IPS-20b (cell line): ENCODE measurements around the gene SLC6A9.
A peak's percentile ranks its signal among the peaks of the same experiment; 100 is the strongest.

Experiments
- H3K27ac ChIP-seq: one replicate; pipeline ENCODE4 v1.5.1; 2013; ENCODE audit warnings: low read length
- H3K27me3 ChIP-seq: 2 replicates; pipeline ENCODE4 v1.6.1; 2013; ENCODE audit warnings: mild to moderate bottlenecking, low read length, inconsistent platforms; ENCODE audit not compliant: insufficient read depth
- H3K36me3 ChIP-seq: 2 replicates; pipeline ENCODE4 v1.6.1; 2013; ENCODE audit warnings: low read depth, mild to moderate bottlenecking, inconsistent platforms, low read length, moderate library complexity; ENCODE audit not compliant: insufficient read depth
- H3K4me1 ChIP-seq: 2 replicates; pipeline ENCODE4 v1.6.1; 2013; ENCODE audit warnings: mild to moderate bottlenecking, control low read depth, inconsistent platforms, low read length, moderate library complexity; ENCODE audit not compliant: insufficient read depth
- H3K4me3 ChIP-seq: 2 replicates; pipeline ENCODE4 v1.5.1; 2013; ENCODE audit warnings: mild to moderate bottlenecking, low read length, inconsistent platforms
- H3K9ac ChIP-seq: 2 replicates; pipeline ENCODE4 v1.6.1; 2013; ENCODE audit warnings: low read depth, mild to moderate bottlenecking, inconsistent platforms, low read length, moderate library complexity
- H3K9me3 ChIP-seq: 2 replicates; pipeline ENCODE4 v1.6.1; 2013; ENCODE audit warnings: mild to moderate bottlenecking, low read depth, low read length, inconsistent platforms; ENCODE audit not compliant: insufficient read depth

The SLC6A9 gene

GRCh38 chr1:44034976-44035716, 3.9 kb upstream of the SLC6A9 start:
- Histone ChIP-seq H3K9ac (no peak overlapping the region), H3K4me1 (peaks cover 14% of the 10 kb centered on the region; the same call in 1 of the 2 replicates), H3K27me3 (no peaks in the 10 kb centered on the region), H3K9me3 (no peaks in the 10 kb centered on the region), H3K36me3 (no peaks in the 10 kb centered on the region), H3K27ac (no peak overlapping the region), H3K4me3 (no peak overlapping the region)

- Histone ChIP-seq H3K4me1 (peaks cover 14% of the 10 kb centered on the region; the same call in 1 of the 2 replicates), H3K9me3 (no peaks in the 10 kb centered on the region), H3K27ac (no peak overlapping the region), H3K9ac (no peak overlapping the region), H3K36me3 (no peaks in the 10 kb centered on the region), H3K4me3 (no peak overlapping the region), H3K27me3 (no peaks in the 10 kb centered on the region)
These were observed 3.2 kb upstream of the SLC6A9 start for GRCh38 chr1:44034423-44034822.

GRCh38 chr1:44033756-44034155, 2.5 kb upstream of the SLC6A9 start:
- H3K4me3 ChIP-seq: no peak overlapping the region
- H3K9me3 ChIP-seq: no peaks in the 10 kb centered on the region
- no peak overlapping the region for H3K27ac ChIP-seq
- H3K9ac ChIP-seq: no peak overlapping the region
- peaks cover 6% of the 10 kb centered on the region; the same call in 1 of the 2 replicates for H3K27me3 ChIP-seq
- no peaks in the 10 kb centered on the region for H3K36me3 ChIP-seq
- peaks cover 14% of the 10 kb centered on the region; the same call in 1 of the 2 replicates for H3K4me1 ChIP-seq

- H3K9me3 ChIP-seq: no peaks in the 10 kb centered on the region
- peaks cover 6% of the 10 kb centered on the region; the same call in 1 of the 2 replicates for H3K27me3 ChIP-seq
- no peak overlapping the region for H3K4me3 ChIP-seq
- no peaks in the 10 kb centered on the region for H3K36me3 ChIP-seq
- no peak overlapping the region for H3K9ac ChIP-seq
- peaks cover 14% of the 10 kb centered on the region; the same call in 1 of the 2 replicates for H3K4me1 ChIP-seq
- no peak overlapping the region for H3K27ac ChIP-seq
These were observed 1.8 kb upstream of the SLC6A9 start for GRCh38 chr1:44033041-44033575.

GRCh38 chr1:44032170-44032790, 1.0 kb upstream of the SLC6A9 start:
- no peaks in the 10 kb centered on the region for H3K36me3 ChIP-seq
- peaks cover 6% of the 10 kb centered on the region; the same call in 1 of the 2 replicates for H3K27me3 ChIP-seq
- H3K9ac ChIP-seq: peak overlapping the region; percentile 77; the same call in 1 of the 2 replicates
- H3K9me3 ChIP-seq: no peaks in the 10 kb centered on the region
- peak overlapping the region; percentile 88 for H3K4me3 ChIP-seq
- H3K27ac ChIP-seq: peak overlapping the region; percentile 35
- peaks cover 14% of the 10 kb centered on the region; the same call in 1 of the 2 replicates for H3K4me1 ChIP-seq

GRCh38 chr1:44030605-44031251, 534 bp downstream of the SLC6A9 start:
- H3K27me3 ChIP-seq: peaks cover 6% of the 10 kb centered on the region; the same call in 1 of the 2 replicates
- H3K4me3 ChIP-seq: peak overlapping the region; percentile 88
- no peaks in the 10 kb centered on the region for H3K36me3 ChIP-seq
- H3K27ac ChIP-seq: peak overlapping the region; percentile 63
- peak overlapping the region; percentile 77 for H3K9ac ChIP-seq
- peaks cover 9% of the 10 kb centered on the region; the same call in 1 of the 2 replicates for H3K4me1 ChIP-seq
- H3K9me3 ChIP-seq: no peaks in the 10 kb centered on the region

- H3K9ac ChIP-seq: peak overlapping the region; percentile 77
- H3K27ac ChIP-seq: peak overlapping the region; percentile 63
- no peaks in the 10 kb centered on the region for H3K36me3 ChIP-seq
- peaks cover 9% of the 10 kb centered on the region; the same call in 1 of the 2 replicates for H3K4me1 ChIP-seq
- H3K9me3 ChIP-seq: no peaks in the 10 kb centered on the region
- H3K27me3 ChIP-seq: peaks cover 6% of the 10 kb centered on the region; the same call in 1 of the 2 replicates
- peak overlapping the region; percentile 88 for H3K4me3 ChIP-seq
These were observed 1.2 kb downstream of the SLC6A9 start for GRCh38 chr1:44029911-44030604.

GRCh38 chr1:44029260-44029910, 1.9 kb downstream of the SLC6A9 start:
- no peaks in the 10 kb centered on the region for H3K9me3 ChIP-seq
- H3K4me1 ChIP-seq: peaks cover 9% of the 10 kb centered on the region; the same call in 1 of the 2 replicates
- peaks cover 6% of the 10 kb centered on the region; the same call in 1 of the 2 replicates for H3K27me3 ChIP-seq
- no peak overlapping the region for H3K27ac ChIP-seq
- peak overlapping the region; percentile 88 for H3K4me3 ChIP-seq
- no peaks in the 10 kb centered on the region for H3K36me3 ChIP-seq
- H3K9ac ChIP-seq: peak overlapping the region; percentile 77; the same call in 1 of the 2 replicates

GRCh38 chr1:44027320-44027719, 3.9 kb downstream of the SLC6A9 start:
- Histone ChIP-seq H3K36me3 (peaks cover 13% of the 10 kb centered on the region; the same call in 1 of the 2 replicates), H3K9me3 (no peaks in the 10 kb centered on the region), H3K4me1 (peaks cover 5% of the 10 kb centered on the region; the same call in 1 of the 2 replicates), H3K4me3 (no peak overlapping the region), H3K27ac (no peak overlapping the region), H3K27me3 (peaks cover 6% of the 10 kb centered on the region; the same call in 1 of the 2 replicates), H3K9ac (no peak overlapping the region)

GRCh38 chr1:44025816-44026215, 5.4 kb downstream of the SLC6A9 start:
- no peak overlapping the region for H3K9ac ChIP-seq
- no peak overlapping the region for H3K4me3 ChIP-seq
- no peaks in the 10 kb centered on the region for H3K9me3 ChIP-seq
- H3K27ac ChIP-seq: no peak overlapping the region
- peaks cover 6% of the 10 kb centered on the region; the same call in 1 of the 2 replicates for H3K27me3 ChIP-seq
- H3K36me3 ChIP-seq: peaks cover 18% of the 10 kb centered on the region; the same call in 1 of the 2 replicates
- H3K4me1 ChIP-seq: no peaks in the 10 kb centered on the region; the same call in 1 of the 2 replicates
